GM18909 (cell line): ENCODE results near the gene NLRP1.

Experiments used
- ATAC-seq: cut with Tn5 transposase; IDR thresholded peaks from one replicate; pipeline ENCODE4 v1.9.1; 2021; ENCODE audit warnings: mild to moderate bottlenecking; ENCODE audit not compliant: unreplicated experiment, poor library complexity

NLRP1 gene

GRCh38 chr17:5485270-5486205 is 98.8 kb downstream of the NLRP1 start, which contains the start of gene DERL2:
Gene DERL2 (minus strand): TSS chr17:5486178. CDS start chr17:5486161, 17 bp downstream.
- ATAC-seq: peak; percentile 22

DNA sequence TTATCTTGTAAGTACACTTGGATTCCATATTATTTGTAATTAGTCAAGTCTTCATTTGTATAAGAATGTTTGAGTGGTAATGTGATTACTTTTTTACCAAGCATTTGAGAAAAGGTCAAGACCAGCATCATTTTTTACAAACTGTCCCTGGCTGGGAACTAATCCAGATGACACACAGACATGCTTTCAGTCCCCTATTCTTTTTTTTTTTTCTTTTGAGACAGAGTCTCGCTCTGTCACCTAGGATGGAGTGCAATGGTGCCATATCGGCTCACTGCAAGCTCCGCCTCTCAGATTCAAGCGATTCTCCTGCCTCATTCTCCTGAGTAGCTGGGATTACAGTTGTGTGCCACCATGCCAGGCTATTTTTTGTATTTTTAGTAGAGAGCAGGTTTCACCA is 102.9 kb downstream of the NLRP1 start:
- no peak for ATAC-seq

- ATAC-seq: no peak
Measured at GRCh38 chr17:5480962-5481361, 103.3 kb downstream of the NLRP1 start.

- ATAC-seq: no peak
Measured at GRCh38 chr17:5478992-5479391, 105.3 kb downstream of the NLRP1 start.

DNA sequence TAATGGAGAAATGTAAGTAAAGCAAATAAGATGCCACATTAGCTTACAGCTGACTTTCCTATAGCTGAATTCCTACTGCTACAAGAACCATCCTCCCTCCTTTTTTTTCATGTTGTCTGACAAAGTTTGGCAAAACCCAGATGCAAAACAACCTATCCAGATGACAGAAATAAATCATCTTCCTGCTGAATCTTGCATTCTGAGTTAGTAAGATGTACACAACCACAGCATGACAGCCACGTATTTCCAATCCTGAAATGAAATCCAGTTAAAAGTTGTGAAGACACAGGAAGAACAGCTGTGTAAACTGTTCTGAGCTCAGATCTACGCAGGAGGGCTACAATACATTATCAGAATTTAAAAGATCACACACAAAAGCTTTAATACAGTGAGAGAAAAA is 110.4 kb downstream of the NLRP1 start:
- no peak for ATAC-seq

DNA sequence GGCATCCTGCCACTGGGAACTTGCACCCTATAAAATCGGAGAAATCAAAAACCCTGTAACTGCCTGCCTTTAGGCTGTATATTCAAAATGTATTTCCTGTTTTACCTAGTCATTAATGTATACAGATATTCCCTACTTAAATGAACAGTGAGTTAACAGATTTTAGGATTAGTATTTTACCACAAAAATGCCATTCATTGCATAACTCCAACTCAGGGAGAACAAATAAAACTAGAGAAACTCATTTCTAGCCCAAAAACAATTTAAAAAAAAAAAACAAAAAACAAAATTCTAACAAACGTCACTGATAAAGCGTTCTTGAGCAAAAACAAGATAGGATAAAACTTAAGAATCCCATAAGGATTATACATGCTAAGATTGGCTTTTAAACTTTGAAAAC is 111.8 kb downstream of the NLRP1 start:
- no peak for ATAC-seq

- ATAC-seq: peak; percentile 3
Measured at GRCh38 chr17:5468075-5468473, 116.2 kb downstream of the NLRP1 start.

DNA sequence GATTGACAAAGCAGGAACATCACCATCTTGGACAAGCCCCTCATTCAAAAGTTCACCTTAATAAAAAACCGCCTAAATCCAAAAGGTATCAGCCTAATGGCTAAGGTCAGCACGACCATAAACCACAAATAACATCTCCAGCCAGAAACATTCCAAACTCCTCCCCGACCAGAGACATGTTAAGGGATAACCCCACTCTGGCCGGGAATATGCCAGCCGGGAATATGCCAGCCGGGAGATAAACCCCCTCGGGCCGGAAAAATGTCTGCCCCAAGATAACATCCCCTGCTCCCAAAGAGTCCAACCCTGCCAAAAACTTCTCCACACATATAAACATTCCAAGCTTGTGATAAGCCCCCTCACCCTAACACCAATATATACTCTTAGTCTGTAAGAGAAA is 116.9 kb downstream of the NLRP1 start:
- no peak for ATAC-seq

- ATAC-seq: no peak
Measured at GRCh38 chr17:5466295-5466694, 118.0 kb downstream of the NLRP1 start.

DNA sequence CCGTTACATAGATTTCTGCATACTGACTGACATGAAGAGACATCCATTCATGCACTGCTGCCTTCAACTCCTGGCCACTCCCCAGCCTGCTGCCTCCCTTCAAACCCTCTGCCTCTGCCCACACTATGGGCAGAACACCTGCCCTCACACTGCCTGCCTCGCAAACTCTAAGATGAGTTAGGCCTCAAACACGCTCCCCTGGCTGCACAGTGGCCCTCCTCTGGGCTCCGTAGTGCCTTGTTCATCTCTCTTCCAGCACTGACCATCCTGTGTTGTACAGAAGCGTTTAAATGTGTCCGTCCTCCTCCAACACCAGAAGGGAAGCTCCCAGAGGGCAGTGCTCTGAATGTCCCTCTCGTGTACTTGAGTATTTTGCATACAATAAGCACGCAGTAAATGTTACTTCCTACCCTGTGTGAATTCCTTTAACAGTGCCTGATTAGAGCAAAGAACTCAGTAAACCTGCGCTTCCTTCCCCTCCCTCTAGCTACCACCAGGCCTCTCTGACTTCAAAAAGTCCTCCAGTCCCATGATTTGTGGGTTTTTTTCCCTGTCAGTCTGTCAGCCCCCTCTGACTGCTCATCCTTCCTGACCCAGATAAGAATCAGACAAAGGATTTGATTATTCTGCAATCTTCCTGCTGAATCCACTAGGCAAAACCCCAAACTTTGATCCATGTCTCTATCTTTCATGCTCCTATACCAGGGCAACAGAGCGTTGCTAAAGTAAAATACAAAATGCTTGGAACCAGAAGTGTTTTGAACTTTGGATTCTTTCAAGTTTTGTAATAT is 119.4 kb downstream of the NLRP1 start:
- no peak for ATAC-seq
